ENCODE results near the gene GREB1L.

DNA sequence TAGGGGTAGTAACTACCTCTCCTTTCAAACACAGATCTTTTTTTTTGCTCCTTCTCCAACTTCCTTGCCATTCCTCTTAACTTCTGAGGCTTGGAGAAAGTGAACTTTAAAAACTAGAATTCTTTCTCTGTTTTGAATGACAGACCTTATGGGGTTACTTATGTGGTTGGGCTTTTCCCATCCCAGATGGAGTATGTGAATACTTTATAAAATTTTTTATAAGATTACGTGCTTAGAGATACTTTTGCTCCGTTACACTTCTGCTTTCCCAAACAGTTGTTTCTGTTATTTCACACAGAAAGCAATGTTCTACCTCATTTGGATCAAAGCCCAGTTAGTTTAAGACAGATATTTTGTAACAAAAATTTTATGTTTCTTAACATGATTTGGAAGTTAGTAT lies 20.2 kb downstream of the GREB1L start:
- TF ChIP-seq, protein P1, sequence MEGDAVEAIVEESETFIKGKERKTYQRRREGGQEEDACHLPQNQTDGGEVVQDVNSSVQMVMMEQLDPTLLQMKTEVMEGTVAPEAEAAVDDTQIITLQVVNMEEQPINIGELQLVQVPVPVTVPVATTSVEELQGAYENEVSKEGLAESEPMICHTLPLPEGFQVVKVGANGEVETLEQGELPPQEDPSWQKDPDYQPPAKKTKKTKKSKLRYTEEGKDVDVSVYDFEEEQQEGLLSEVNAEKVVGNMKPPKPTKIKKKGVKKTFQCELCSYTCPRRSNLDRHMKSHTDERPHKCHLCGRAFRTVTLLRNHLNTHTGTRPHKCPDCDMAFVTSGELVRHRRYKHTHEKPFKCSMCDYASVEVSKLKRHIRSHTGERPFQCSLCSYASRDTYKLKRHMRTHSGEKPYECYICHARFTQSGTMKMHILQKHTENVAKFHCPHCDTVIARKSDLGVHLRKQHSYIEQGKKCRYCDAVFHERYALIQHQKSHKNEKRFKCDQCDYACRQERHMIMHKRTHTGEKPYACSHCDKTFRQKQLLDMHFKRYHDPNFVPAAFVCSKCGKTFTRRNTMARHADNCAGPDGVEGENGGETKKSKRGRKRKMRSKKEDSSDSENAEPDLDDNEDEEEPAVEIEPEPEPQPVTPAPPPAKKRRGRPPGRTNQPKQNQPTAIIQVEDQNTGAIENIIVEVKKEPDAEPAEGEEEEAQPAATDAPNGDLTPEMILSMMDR (IDR thresholded peaks at IDR 0.05): no peak
- no peak for TF ChIP-seq POLR2AphosphoS5 (IDR thresholded peaks at IDR 0.05)

Data from esophagus muscularis mucosa (tissue), 3 donors.